BLaER1 (cell line): ENCODE data around the gene MAST2.

Experiments used
- H3K27ac ChIP-seq: shearing (Covaris generic); formaldehyde crosslinking; 2 replicates; pipeline ENCODE4 v1.8.1; 2022
- H3K27me3 ChIP-seq: shearing (Covaris generic); formaldehyde crosslinking; 2 replicates; pipeline ENCODE4 v1.8.1; 2022
- H3K36me3 ChIP-seq: shearing (Covaris generic); formaldehyde crosslinking; 2 replicates; pipeline ENCODE4 v1.8.1; 2022
- H3K4me1 ChIP-seq: shearing (Covaris generic); formaldehyde crosslinking; 2 replicates; pipeline ENCODE4 v1.8.1; 2022
- H3K4me2 ChIP-seq: shearing (Covaris generic); formaldehyde crosslinking; 2 replicates; pipeline ENCODE4 v1.8.1; 2022
- H3K4me3 ChIP-seq: shearing (Covaris generic); formaldehyde crosslinking; 2 replicates; pipeline ENCODE4 v1.8.1; 2022
- H3K9ac ChIP-seq: shearing (Covaris generic); formaldehyde crosslinking; 2 replicates; pipeline ENCODE4 v1.8.1; 2022
- H3K9me3 ChIP-seq: shearing (Covaris generic); formaldehyde crosslinking; 2 replicates; pipeline ENCODE4 v1.8.1; 2022
- H4K20me1 ChIP-seq: shearing (Covaris generic); formaldehyde crosslinking; 2 replicates; pipeline ENCODE4 v1.8.1; 2022
- Cebpa-rat ChIP-seq: shearing (Covaris generic); IDR thresholded peaks from 2 replicates; pipeline ENCODE4 v1.8.1; 2022

Gene MAST2

DNA sequence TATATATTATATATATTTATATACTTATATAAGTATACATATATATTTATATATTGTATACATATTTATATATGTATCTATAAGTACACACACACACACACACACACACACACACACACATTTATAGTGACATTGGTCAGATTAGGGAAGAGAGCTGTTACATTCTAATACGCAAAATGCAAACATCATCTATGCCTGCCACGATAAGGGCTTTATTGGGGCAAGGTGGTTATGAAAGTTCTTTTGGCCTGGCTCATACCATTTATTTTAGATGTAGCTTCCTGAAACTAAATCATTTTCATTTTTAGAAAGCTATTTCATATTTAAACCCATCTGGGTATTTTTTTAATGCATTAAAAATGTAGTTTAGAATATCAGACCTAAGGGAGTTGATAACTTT, 82.8 kb downstream of the MAST2 start:
- Histone ChIP-seq H3K4me1 (no peaks in the 10 kb centered on the region), H3K36me3 (0 out of 2 replicates have a peak, but pooled peaks cover 3% of the 10 kb centered on the region), H3K27me3 (no peaks in the 10 kb centered on the region), H3K4me3 (no peak overlapping the region), H3K4me2 (no peak overlapping the region), H3K9ac (no peak overlapping the region), H4K20me1 (no peaks in the 10 kb centered on the region), H3K9me3 (no peaks in the 10 kb centered on the region), H3K27ac (no peak overlapping the region)
- TF ChIP-seq Cebpa-rat = no peak

DNA sequence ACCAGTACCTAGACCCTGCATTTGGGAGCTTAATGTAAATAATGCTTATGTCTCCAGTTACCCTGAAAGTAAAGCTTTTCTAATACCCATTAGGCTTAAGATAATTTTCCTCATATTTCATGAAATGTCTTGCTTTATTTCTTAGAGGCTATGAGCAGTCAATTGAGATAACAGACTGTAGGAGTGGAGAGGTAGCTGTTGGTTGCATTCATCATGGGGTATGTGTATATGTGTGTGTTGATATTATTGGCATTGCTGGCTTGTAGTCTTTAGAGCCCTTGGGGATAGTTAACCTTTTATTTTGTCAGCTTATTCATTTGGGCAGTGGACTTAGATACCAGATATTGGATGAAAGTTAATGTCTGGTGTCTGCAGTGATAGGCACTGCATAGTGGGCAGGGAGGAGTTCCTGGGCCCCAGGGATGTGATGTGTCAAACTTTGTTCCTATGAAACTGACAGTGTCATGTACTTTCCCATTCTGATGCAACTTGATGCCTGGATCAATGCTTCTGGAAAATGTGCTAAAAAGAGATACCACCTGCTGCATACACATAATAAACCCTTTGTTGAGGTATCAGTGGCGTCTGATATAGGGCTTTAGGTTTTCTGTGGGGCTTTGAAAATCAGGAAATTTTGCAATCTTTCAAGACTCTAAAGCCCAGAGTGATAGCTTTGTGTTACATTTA, 83.9 kb downstream of the MAST2 start:
- Histone ChIP-seq H3K36me3 (0 out of 2 replicates have a peak, but pooled peaks cover 3% of the 10 kb centered on the region), H3K27me3 (no peaks in the 10 kb centered on the region)

DNA sequence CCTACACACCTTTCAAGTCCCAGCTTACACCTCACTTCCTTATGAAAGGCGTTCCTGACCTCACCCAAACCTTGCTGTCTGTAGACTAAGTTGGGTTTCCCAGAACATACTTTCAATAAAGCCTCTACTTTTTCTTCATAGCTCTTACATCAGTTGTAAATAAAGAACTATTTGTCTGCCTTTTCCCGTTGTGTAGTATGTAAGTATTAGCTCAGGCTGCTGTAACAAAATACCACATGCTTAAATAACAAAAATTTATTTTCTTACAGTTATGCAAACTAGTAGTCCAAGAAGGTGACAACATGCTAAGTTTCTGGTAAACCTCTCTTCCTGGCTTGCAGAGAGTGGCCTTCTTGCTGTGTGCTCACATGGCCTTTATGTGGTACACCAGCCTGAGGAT, 86.7 kb downstream of the MAST2 start:
- no peak overlapping the region for H3K9ac ChIP-seq
- H4K20me1 ChIP-seq = no peaks in the 10 kb centered on the region
- no peak overlapping the region for H3K4me2 ChIP-seq
- no peak overlapping the region for H3K4me3 ChIP-seq
- no peaks in the 10 kb centered on the region for H3K27me3 ChIP-seq
- TF ChIP-seq Cebpa-rat = no peak
- no peaks in the 10 kb centered on the region for H3K4me1 ChIP-seq
- 0 out of 2 replicates have a peak, but pooled peaks cover 3% of the 10 kb centered on the region for H3K36me3 ChIP-seq
- H3K9me3 ChIP-seq = no peaks in the 10 kb centered on the region
- no peak overlapping the region for H3K27ac ChIP-seq

More for the DNA sequence above, 83.9 kb downstream of the MAST2 start:
- H3K9me3 ChIP-seq = no peaks in the 10 kb centered on the region
- no peaks in the 10 kb centered on the region for H4K20me1 ChIP-seq
- no peak for TF ChIP-seq Cebpa-rat
- no peak overlapping the region for H3K4me2 ChIP-seq
- H3K4me3 ChIP-seq = no peak overlapping the region
- H3K27ac ChIP-seq = no peak overlapping the region
- H3K9ac ChIP-seq = no peak overlapping the region
- no peaks in the 10 kb centered on the region for H3K4me1 ChIP-seq

DNA sequence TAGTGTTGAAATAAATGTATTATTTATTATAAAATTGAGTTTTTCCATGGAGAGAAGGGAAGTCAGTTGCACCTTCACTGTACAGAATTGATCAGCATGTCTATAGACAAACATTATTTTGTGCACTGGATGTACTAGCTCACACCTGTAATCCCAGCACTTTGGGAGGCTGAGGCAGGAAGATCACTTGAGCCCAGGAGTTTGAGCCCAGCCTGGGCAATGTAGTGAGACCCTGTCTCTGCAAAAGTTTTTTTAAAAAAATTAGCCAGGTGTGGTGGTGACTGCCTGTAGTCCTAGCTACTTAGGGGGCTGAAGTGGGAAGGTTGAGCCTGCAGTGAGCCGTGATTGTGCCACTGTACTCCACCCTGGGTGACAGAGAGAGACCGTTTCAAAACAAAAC, 87.7 kb downstream of the MAST2 start:
- Histone ChIP-seq H3K27ac (no peak overlapping the region), H3K9me3 (no peaks in the 10 kb centered on the region), H4K20me1 (no peaks in the 10 kb centered on the region), H3K4me2 (no peak overlapping the region), H3K4me3 (no peak overlapping the region), H3K9ac (no peak overlapping the region), H3K36me3 (0 out of 2 replicates have a peak, but pooled peaks cover 3% of the 10 kb centered on the region), H3K4me1 (no peaks in the 10 kb centered on the region), H3K27me3 (no peaks in the 10 kb centered on the region)
- no peak for TF ChIP-seq Cebpa-rat

DNA sequence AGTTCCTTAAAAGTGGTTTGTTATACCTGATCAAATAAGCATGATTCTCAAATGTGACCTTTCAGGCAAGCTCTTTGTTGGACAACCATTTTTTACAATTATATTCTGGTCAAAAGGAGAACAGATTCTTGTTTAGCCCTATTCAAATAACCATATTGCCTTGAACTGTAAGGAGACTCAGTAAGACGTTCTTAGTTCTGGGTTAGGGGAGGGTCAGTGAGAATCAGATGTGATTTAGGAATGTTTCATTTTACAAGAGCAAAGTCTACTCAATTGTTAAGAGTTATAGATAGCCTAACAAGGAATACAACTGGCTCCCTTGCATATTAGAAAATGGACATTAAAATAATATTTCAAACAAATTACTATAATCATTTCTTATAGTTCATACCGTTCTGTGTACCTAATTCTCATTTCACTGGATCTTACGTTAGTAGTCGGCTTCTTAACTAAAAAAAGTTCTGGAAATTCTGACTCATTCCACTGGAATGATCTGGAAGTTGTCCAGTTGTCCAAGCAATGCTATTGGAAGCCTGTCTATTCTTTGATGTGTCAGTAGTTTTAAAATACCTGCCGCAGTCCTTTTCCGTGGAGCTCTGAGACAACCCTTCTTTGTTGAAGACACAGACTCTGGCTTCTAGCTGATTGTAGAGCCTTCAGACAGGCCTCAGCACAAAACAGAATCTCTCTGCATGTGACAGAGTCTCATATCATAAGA, 88.8 kb downstream of the MAST2 start:
- Histone ChIP-seq H3K36me3 (0 out of 2 replicates have a peak, but pooled peaks cover 3% of the 10 kb centered on the region), H3K27me3 (no peaks in the 10 kb centered on the region), H3K9me3 (no peaks in the 10 kb centered on the region), H3K4me3 (no peak overlapping the region), H3K4me2 (no peak overlapping the region), H4K20me1 (no peaks in the 10 kb centered on the region), H3K9ac (no peak overlapping the region), H3K4me1 (no peaks in the 10 kb centered on the region), H3K27ac (no peak overlapping the region)
- TF ChIP-seq Cebpa-rat = no peak

DNA sequence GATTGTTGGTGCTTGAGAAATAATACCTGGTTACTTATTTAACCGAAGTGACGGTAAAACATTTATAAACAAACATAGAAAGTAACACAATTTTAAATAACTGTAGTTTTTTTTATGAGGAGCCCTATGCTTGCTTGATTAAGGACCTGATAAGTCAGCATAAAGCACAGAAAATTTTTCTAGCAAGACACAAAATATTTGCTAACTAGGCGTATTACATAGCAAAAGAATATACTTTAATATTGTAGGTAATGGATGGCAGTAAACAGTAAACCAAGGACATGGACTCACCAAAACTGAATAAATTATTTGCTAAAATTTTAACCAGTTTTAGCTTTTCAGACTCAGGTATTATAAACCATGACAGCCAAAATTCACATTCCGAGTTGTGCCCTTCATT, 90.9 kb downstream of the MAST2 start:
- no peak for TF ChIP-seq Cebpa-rat
- Histone ChIP-seq H4K20me1 (no peaks in the 10 kb centered on the region), H3K27ac (no peak overlapping the region), H3K4me2 (no peak overlapping the region), H3K27me3 (no peaks in the 10 kb centered on the region), H3K36me3 (peaks cover 6% of the 10 kb centered on the region; the same call in 1 of the 2 replicates), H3K9me3 (no peaks in the 10 kb centered on the region), H3K9ac (no peak overlapping the region), H3K4me1 (no peaks in the 10 kb centered on the region), H3K4me3 (no peak overlapping the region)

DNA sequence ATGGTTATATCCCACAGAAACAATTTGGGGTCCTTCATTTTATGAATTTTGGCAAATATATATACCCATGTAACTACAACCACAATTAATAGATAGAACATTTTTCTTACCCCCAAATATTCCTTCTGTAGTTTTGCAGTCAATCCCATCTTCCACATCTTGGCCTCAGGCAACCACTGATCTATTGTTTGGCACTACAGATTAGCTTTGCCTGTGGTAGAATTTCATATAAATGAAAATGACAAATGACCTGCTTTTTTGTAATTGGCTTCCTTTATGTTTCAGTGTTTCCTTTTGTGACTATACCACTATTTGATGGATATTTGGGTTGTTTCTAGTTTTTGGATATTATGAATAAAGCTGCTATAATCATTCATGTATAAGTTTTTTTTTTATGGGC, 91.5 kb downstream of the MAST2 start:
- H3K27ac ChIP-seq = no peak overlapping the region
- no peak overlapping the region for H3K4me3 ChIP-seq
- no peak for TF ChIP-seq Cebpa-rat
- no peaks in the 10 kb centered on the region for H3K9me3 ChIP-seq
- H4K20me1 ChIP-seq = no peaks in the 10 kb centered on the region
- no peak overlapping the region for H3K4me2 ChIP-seq
- no peaks in the 10 kb centered on the region for H3K4me1 ChIP-seq
- H3K36me3 ChIP-seq = peaks cover 4% of the 10 kb centered on the region
- H3K9ac ChIP-seq = no peak overlapping the region
- no peaks in the 10 kb centered on the region for H3K27me3 ChIP-seq

DNA sequence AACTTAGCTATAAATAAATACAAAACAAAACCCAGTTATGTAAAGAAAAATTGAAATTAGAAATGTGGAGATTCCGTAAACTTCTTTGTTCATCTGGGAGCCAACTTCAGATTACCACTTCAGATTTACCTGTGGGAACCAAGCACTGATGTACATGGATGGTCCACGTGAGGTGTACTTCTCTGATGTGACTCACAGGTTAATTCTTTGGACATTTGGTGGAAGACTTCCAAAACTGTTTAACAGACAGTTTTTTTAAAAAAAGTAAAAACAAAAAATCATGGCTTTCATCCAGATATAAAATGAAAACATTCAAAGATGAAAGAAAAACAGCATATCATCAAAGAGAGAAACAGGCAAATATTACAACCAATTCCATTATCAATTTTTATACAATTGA, 92.0 kb downstream of the MAST2 start:
- Histone ChIP-seq H3K4me3 (no peak overlapping the region), H3K27ac (no peak overlapping the region), H3K9me3 (no peaks in the 10 kb centered on the region), H3K4me2 (no peak overlapping the region), H3K4me1 (no peaks in the 10 kb centered on the region), H3K36me3 (peaks cover 3% of the 10 kb centered on the region), H3K27me3 (no peaks in the 10 kb centered on the region), H4K20me1 (no peaks in the 10 kb centered on the region), H3K9ac (no peak overlapping the region)
- no peak for TF ChIP-seq Cebpa-rat

DNA sequence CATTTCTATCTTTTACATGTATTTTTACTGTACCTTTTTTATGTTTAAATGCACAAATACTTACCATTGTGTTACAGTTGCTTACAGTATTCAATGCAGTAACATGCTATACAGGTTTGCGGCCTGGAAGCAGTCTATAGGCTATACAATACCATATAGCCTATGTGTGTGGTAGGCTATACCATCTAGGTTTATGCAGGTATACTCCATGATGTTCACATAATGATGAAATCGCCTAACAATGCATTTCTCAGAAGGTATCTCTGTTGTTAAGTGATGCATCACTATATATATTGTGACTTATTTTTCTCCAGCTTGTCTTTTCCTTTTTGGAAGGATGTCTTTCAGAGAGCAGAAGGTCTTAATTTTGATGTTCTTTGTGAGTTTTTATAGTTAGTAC, 103.5 kb downstream of the MAST2 start:
- TF ChIP-seq Cebpa-rat = no peak
- no peaks in the 10 kb centered on the region for H3K27me3 ChIP-seq
- no peaks in the 10 kb centered on the region for H3K9me3 ChIP-seq
- H3K9ac ChIP-seq = no peak overlapping the region
- H3K4me3 ChIP-seq = no peak overlapping the region
- H3K4me2 ChIP-seq = no peak overlapping the region
- H3K36me3 ChIP-seq = peaks cover 6% of the 10 kb centered on the region; the same call in 1 of the 2 replicates
- H3K27ac ChIP-seq = no peak overlapping the region
- no peaks in the 10 kb centered on the region for H3K4me1 ChIP-seq
- no peaks in the 10 kb centered on the region; the same call in 1 of the 2 replicates for H4K20me1 ChIP-seq

DNA sequence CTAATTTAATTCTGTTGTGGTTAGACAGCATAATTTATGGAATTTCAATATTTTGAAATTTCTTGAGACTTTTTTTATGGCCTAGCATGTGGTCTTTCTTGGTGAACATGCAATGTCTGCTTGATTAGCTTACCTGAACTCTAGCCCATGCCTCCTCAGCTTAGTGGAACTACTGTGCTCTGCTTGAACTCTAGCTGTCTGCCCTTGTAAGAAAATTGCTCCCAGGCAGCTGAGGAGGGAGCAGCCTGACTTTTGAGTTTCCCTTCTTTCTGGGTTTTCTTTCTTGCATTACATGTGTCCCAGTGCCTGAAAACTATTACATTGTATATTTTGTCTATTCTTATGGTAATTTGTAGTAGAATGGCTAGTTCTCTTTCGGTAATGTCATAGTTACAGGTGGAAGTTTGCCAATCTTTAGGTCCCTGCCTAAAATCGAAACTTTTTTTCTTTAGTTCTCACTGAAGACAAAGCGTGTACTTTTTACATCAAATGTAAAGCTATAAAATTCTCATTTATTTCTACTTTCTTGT, 105.3 kb downstream of the MAST2 start:
- H3K4me2 ChIP-seq = no peak overlapping the region
- no peaks in the 10 kb centered on the region; the same call in 1 of the 2 replicates for H4K20me1 ChIP-seq
- no peak overlapping the region for H3K9ac ChIP-seq
- no peaks in the 10 kb centered on the region for H3K27me3 ChIP-seq
- no peaks in the 10 kb centered on the region for H3K9me3 ChIP-seq
- no peaks in the 10 kb centered on the region for H3K4me1 ChIP-seq
- no peak overlapping the region for H3K27ac ChIP-seq
- peaks cover 6% of the 10 kb centered on the region; the same call in 1 of the 2 replicates for H3K36me3 ChIP-seq
- no peak for TF ChIP-seq Cebpa-rat
- H3K4me3 ChIP-seq = no peak overlapping the region
